HG03196 (cell line): ENCODE measurements around the gene MICALL2.
A peak's percentile ranks its signal among the peaks of the same experiment; 100 is the strongest.

ENCODE experiments used
- ATAC-seq: cut with Tn5 transposase; IDR thresholded peaks from one replicate; pipeline ENCODE4 v1.9.1; 2021; ENCODE audit not compliant: unreplicated experiment

Gene MICALL2

DNA sequence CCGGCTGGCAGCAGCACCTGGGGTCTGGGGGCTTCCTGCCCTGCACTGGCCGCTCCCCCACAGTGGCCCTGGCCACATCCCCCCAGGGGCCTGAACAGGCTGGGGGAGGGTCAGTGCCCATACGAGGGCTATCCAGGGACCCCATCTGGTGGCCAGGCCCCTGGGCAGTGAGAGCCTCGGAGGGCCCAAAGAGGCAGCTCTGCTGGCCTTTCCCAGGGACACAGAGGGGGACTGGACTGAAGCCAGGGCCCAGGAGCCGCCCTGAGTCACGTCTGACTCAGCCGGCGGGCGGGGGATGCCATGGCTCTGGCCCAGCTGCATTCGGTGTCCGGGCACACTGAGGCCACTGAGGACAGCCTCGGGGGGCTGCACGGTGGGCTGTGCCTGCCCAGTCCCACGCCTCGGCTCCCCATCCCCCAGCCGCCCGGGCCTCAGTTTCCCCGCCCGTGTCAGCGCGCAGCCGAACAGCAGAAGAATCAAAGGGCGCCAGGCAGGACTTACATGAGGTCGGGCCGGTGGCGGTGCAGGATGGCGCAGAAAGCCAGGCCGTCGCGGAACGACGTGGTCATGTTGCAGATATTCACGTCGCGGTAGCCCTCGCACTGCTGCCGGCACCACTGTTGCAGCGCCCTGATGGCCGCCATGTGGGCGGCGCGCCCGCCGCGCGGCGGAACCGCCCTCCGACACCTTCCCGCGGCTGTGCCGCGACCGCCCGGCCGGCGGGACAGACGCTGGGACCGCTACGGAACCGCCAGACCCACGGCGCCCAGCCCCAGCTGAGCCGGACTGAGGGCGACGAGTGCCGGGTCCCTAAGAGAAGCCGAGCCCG is at the start of gene MICALL2:
Gene MICALL2 (minus strand): TSS at position 788 of the 829 bp plus-strand sequence. CDS start 144 bp downstream, at position 644.
- peak; percentile 12 for ATAC-seq

- ATAC-seq: no peak
Observed at GRCh38 chr7:1508277-1508758, 49.0 kb upstream of the MICALL2 start.

DNA sequence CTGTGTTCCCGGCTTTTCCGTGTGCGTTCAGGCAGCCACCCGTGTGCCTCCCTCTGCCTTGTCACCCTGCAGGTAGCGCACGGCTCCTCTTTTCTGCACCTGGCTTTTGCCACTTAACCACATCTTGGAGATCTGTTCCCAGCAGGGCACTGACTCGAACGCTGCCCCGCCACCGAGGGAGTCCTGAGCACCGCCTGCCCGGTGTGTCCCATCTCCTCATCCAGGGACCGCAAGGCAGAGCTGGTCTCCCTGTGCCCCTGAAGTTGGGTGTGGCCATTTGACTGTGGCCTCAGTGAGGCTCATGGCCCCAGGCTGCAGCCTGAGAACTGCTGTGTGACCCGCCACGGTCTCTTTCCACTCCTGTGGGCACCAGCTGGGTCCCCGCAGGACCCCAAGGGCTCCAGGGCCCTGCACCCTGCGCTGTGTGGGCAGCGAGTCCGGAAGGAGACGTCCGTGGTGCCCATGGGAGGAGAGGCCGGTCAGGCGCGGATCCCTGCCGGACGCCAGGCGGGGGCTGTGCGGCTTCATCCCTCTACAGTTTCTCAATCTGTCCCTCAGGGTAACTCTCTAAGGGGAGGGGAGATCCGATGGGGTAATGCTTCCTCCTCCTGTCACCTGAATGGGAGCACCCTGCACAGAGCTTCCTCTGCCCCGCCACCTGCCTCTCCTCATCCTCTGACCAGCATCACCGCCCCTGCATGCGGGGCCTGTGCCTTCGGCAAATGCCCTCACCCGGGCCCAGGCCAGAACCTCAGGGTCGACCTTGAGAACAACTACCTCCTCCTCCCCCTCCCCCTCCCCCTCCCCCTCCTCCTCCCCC is 46.7 kb upstream of the MICALL2 start:
- ATAC-seq: no peak

DNA sequence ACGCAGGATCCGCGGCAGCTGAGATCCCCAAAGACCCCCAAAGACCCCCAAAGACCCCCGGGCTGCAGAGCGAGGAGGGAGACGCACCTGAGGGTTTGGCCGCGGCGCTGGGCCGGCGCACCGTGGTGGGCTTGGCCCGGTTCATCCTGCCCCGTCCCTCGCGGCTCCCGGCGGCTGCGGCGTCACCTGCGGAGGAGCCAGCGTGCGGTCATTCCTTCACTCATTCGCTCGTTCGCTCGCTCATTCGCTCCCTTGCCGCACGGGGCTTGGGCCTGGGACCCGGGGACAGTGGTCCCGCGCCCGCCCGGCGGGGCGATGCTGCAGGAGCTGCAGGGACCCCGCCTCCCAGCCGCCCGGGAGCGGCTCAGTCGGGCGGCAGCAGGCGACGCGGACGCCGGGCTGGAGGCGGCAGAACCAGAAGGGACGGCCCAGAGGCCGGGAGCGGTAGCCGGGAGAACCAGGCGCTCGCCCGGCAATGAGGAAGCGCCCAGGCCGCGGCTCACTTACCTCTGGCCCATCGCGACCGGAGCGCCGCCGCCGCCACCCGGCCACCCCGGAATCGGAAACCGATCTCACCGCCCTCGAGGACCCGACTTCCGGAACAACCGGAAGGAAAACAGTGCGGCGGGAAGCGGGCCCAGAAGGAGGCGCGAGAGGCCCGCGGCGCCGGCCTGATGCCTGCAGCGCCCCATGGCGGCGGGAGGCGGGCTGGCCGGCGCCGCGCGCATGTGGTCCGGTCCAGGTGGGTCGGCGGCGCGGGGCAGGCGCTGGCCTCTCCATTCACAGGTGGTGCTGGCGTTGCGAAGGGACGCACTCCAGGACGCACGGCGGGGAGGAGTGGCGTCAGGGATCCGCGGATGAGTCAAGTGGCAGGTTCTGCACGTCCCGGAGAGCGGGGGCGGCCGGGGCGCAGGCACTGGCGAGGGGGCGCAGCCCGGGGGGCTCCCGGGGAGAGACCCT is 44.8 kb upstream of the MICALL2 start, which contains the start of gene INTS1:
Gene INTS1 (minus strand): TSS at position 574 of the 960 bp plus-strand sequence. CDS start 429 bp downstream, at position 145.
- peak; percentile 81 for ATAC-seq

DNA sequence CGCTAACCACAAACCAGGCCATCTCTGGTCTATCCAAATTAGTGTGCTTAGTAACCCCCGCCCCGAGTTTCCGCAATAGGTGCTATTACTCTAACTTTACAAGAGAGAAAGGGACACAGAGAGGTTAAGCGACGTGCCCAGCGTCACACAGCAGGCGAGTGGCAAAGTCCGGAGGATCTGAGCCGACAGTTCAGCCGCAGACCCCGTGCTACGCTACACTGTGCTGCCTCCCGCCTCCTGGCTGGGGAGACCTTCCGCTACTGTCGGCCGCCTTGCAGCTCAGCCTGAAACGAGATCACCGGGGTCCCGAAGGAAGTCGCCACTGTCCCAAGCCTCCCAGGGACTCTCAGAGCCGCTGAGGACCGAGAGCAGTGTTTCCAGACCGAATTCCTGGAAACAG is 44.1 kb upstream of the MICALL2 start:
- no peak for ATAC-seq

DNA sequence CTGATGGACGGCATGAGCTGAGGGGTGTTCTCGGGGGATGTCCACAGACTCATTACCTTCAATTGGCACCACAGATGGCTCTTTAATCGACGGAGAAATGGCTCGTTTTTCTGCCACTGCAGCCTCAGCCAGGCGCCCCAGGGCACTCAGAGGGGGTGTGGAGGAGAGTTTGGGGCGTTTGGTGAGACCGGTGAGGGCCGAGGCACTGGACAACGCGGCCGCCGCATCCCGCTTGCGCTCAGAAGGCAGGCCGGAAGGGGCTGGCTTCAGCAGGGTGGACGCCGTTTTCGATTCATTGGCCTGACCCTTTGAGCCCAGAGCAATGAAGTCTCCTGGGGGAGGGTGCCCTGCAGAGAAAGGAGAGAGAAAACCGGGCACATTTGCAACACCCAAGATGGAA is 43.6 kb upstream of the MICALL2 start:
- no peak for ATAC-seq

DNA sequence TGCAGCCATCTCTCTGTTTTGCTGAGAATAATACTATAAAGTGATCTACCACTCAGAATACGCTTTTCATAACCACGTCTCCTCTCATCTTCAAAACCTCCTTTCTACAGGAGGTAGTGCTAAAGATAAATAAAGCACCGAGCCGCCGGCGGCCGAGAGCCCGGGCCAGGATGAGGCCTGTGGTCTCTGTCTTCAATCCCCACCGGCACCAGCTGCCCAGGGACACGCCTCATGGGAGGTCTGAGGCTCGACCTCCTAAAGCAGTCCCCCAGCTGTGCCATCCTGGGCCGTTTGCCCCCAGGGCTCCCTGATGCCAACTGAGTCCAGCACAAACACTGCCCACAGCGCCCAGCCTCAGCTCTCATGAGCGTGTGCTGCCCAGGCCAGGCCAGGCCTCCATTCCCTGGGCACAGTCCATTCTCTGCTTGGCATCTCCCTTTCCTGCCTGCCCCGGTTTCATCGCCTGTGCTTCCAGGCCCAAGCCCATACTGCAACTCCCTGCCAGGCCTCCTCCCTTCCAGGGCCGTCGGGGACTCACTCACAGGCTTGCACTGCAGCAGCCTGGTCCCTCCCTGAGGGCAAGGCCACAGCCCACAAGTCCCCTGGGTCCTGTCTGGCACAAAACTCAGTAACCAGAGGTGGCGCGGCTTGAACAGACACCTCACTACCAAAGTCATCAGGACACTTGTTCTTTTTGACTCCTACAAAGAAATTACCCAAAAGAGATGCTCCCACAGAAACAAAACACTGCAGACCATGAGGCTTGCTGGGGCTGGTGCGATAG is 42.4 kb upstream of the MICALL2 start:
- ATAC-seq: no peak

DNA sequence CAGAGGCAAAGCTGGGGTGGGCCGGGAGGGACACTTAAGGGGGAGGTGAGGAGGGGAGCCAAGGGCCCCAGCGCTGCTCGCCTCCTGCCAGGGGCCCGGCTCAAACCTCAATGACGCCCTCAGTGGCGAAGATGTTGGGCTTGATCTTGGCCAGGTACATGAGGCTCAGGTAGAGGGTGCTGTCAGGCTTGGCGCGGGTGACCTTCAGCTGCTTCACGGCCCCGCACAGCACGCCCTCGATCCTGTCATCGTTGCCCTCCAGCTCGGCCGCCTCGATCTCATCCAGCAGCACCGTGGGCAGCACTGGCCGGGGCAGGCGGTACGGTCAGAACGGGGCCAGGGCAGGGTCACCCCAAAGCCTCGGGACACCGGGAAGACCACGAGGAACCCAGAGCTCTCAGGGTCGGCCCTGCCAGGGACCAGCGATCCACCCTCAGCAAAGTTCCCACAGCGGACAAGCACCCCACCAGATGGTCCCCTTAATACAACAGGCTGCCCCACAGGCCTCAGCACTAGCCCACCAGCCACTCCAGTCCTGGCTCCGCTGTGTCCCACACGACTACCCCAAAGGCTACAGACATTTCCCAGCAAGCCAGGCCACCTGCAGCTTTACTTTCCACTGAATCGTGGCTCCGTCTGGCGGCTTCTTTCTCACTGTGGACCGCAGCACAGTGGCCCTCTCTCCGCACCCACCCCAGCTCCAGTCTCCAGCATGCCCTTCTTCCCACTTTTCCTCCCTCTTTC is 41.0 kb upstream of the MICALL2 start:
- no peak for ATAC-seq

GRCh38 chr7:1499367-1500029 is 40.2 kb upstream of the MICALL2 start:
- no peak for ATAC-seq

DNA sequence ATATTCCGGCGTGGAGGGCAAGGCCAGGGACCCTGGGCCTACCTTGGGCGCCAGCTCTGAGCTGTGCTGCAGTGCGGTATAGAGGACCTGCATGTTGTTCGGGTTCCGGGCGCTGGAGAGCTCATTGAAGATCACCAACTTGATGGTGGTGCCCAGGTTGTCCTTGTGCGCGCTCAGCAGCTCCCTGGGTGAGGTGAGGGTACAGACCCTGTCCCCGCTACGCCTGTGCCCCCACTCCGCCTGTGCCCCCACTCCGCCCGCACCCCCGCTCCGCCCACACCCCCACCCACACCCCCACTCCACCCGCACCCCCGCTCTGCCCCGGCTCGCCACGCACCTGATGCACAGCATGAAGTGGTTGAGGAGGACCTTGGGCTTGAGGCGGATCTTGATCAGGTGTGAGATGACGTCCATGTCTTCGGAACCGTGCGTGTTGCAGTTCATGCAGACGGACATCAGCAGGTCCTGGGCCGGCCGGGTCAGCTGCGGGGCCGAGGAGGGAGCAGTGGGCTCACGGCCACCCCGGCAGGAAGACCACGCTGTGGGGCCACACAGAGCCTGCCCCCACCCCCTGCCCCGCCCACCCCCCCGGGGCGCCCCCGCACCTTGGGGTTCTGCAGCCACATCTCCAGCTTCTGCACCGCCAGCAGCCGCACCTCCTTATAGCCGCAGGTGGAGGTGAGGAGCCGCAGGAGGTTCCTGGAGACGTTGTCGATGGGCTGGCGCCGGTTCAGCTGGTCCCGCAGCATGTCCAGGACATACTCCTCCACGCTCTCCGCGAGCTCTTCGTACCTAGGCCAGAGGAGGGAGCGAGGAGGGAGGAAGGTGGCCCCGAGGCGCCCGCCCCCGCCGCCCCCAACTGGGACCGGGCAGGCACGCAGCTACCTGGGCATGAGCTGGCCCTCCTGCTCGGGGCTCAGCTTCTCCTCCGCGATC is 39.4 kb upstream of the MICALL2 start:
- no peak for ATAC-seq

DNA sequence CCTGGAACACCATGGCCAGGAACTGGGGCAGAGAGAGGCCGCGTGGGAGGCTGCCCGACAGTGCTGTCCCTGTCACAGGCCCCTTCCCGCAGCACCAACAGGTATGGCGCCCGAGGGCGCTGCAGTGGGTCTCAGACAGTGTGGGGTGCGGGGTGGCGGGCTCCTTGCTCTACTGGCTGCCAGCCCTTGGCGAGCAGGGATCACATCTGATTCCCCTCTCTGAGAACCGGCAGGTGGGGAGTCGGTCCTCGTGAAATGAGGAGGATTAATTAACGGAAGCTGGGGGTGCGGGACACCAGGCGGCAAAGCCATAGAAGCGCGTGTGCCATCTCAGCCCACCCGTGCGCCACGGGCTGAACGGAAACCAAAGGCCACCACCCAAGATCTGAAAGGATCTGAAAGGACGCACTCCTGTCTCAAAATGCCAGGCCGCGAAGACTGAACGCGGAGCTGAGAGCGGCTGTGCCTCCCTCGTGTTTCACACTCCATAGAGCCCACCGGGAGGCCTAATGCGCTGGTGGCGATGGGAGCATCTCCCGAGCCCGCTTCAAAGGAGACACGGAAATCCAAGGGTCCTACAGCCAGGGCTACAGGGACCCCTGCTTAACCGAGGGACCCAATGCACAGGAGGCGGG is 38.1 kb upstream of the MICALL2 start:
- no peak for ATAC-seq

- ATAC-seq: no peak
Observed at GRCh38 chr7:1496531-1497292, 37.4 kb upstream of the MICALL2 start.

DNA sequence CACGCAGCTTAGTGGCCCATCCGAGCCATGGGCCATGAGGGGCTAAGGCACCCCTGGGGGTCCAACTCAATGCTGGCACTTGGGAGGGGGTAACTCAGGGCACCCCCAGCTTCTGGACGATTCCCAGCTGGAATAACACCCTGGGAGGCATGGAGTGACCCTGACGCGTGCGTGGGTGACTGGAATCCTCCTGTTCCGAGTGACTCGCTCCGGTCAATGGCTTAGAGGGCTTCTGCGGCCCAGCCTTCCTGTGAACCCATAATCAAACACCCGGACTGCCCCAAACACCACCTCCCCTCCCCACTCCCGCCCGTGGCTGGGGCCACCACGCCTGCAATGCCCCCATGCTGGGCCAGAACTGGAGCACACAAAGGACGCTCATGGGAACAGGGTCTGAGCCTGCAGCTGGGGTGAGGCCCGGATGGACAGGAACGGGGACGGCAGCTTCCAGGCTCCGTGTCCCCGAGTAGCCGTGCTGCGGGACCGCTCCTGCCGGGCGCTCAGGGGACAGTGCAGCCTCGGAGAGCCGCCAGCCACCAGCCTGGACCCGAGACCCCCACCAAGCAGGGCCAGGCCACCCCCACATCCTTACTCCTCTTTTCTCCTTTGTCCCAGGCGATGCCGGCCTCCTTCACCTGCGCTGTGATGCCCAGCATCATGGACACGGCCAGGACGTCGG is 36.4 kb upstream of the MICALL2 start:
- ATAC-seq: no peak

- ATAC-seq: no peak
Observed at GRCh38 chr7:1494866-1495563, 35.7 kb upstream of the MICALL2 start.

GRCh38 chr7:1494447-1494846 is 35.2 kb upstream of the MICALL2 start:
- ATAC-seq: no peak
